ENCODE measurements around the gene ABLIM3.

Gene ABLIM3

DNA sequence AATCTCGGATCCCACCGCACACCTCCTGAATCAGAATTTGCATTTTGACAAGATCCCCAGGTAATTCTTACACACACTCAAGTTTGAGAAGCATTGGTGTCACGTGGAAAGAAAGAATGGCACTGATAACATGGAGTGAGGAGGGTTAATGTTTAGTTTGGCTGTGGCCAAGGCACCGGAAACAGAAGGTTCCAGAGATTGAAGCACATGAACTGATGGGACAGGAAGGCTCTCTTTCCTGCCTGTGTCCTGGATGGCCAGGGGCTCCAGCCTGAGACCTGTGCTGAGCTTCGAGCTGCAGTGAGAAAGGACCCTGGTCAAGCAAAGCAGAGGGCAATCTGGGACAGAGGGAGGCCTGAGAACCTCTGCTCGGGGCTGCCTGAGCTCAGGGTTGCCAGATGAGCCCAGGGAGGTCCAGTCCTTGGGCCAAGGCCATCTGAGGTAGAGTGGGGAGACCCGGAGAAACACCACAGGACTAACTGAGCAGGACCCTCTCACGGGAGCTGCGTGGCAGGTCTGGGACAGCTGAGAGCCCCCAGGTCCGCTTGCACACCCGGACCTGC is 157.6 kb downstream of the ABLIM3 start:
- no peak overlapping the region for H3K27ac ChIP-seq (ENCODE audit: low read depth, low read length)

DNA sequence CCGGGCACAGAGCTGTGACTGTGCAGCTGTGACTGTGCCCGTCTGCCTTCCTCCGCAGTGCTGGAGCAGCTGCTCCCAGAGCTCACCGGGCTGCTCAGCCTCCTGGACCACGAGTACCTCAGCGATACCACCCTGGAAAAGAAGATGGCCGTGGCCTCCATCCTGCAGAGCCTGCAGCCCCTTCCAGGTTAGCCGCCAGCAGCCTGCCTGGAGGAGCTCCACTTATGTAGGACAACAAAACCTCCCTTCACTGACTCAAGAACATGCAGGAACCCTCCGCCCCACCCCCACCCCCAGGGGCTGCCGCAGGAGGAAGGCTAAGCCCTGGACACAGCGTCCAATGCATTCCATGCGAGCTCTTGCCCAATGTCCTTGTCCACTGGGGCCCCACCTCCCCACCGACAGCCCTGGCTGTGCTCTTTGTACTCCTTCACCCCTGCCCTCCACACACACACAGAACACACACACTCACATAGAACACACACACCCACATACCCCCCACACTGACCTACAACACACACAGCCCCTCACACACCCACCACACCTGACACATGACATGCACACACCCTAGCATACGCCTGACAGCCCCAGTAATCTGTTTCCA is 158.3 kb downstream of the ABLIM3 start:
- no peaks in the 10 kb centered on the region for H3K4me1 ChIP-seq (ENCODE audit: control insufficient read depth in 1 of 2, insufficient read depth in 2 of 2, low read length in 2 of 2)
- H3K9ac ChIP-seq (ENCODE audit: low read depth in 1 of 2, low read length in 2 of 2), result no peak overlapping the region
- no peak overlapping the region for H3K27ac ChIP-seq (ENCODE audit: low read depth, low read length)
- no peak overlapping the region for H3K4me3 ChIP-seq (ENCODE audit: low read depth in 1 of 2, low read length in 2 of 2)
- no peaks in the 10 kb centered on the region for H3K36me3 ChIP-seq (ENCODE audit: control insufficient read depth in 1 of 2, insufficient read depth in 2 of 2, low read length in 2 of 2)
- H3K27me3 ChIP-seq (ENCODE audit: control insufficient read depth in 1 of 2, insufficient read depth in 2 of 2, low read length in 2 of 2), result no peaks in the 10 kb centered on the region
- H3K9me3 ChIP-seq (ENCODE audit: control insufficient read depth in 1 of 2, low read length in 2 of 2), result no peaks in the 10 kb centered on the region

More for the DNA sequence above, 157.6 kb downstream of the ABLIM3 start:
- H3K4me1 ChIP-seq (ENCODE audit: control insufficient read depth in 1 of 2, insufficient read depth in 2 of 2, low read length in 2 of 2), result no peaks in the 10 kb centered on the region
- no peaks in the 10 kb centered on the region for H3K27me3 ChIP-seq (ENCODE audit: control insufficient read depth in 1 of 2, insufficient read depth in 2 of 2, low read length in 2 of 2)
- H3K4me3 ChIP-seq (ENCODE audit: low read depth in 1 of 2, low read length in 2 of 2), result no peak overlapping the region
- no peak overlapping the region for H3K9ac ChIP-seq (ENCODE audit: low read depth in 1 of 2, low read length in 2 of 2)
- H3K36me3 ChIP-seq (ENCODE audit: control insufficient read depth in 1 of 2, insufficient read depth in 2 of 2, low read length in 2 of 2), result no peaks in the 10 kb centered on the region
- H3K9me3 ChIP-seq (ENCODE audit: control insufficient read depth in 1 of 2, low read length in 2 of 2), result no peaks in the 10 kb centered on the region

DNA sequence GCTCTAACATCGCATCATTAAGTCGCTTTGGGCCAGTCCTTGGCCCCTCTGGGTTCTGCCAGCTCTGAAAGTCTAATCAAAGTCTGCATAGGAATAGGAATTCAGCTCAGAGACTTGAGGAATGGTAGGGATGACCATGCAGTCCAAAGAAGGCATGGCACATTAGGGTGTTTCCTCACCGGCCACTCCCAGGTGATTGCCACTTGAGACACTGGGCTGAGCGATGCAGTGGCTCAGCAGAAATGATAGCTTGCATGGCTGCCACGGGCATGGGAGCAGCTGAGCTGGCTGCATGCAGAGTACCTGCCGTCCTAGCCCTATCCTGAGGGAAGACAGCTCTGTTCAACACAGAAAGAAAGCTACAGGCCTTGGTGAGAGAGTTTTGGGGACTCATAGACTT is 159.1 kb downstream of the ABLIM3 start:
- Histone ChIP-seq H3K27ac (ENCODE audit: low read depth, low read length) (no peak overlapping the region), H3K27me3 (ENCODE audit: control insufficient read depth in 1 of 2, insufficient read depth in 2 of 2, low read length in 2 of 2) (no peaks in the 10 kb centered on the region), H3K4me1 (ENCODE audit: control insufficient read depth in 1 of 2, insufficient read depth in 2 of 2, low read length in 2 of 2) (no peaks in the 10 kb centered on the region), H3K9ac (ENCODE audit: low read depth in 1 of 2, low read length in 2 of 2) (no peak overlapping the region), H3K36me3 (ENCODE audit: control insufficient read depth in 1 of 2, insufficient read depth in 2 of 2, low read length in 2 of 2) (no peaks in the 10 kb centered on the region), H3K9me3 (ENCODE audit: control insufficient read depth in 1 of 2, low read length in 2 of 2) (no peaks in the 10 kb centered on the region), H3K4me3 (ENCODE audit: low read depth in 1 of 2, low read length in 2 of 2) (no peak overlapping the region)

- H3K4me3 ChIP-seq (ENCODE audit: low read depth in 1 of 2, low read length in 2 of 2), result no peak overlapping the region
- H3K9ac ChIP-seq (ENCODE audit: low read depth in 1 of 2, low read length in 2 of 2), result no peak overlapping the region
- no peaks in the 10 kb centered on the region for H3K27me3 ChIP-seq (ENCODE audit: control insufficient read depth in 1 of 2, insufficient read depth in 2 of 2, low read length in 2 of 2)
- no peak overlapping the region for H3K27ac ChIP-seq (ENCODE audit: low read depth, low read length)
- H3K4me1 ChIP-seq (ENCODE audit: control insufficient read depth in 1 of 2, insufficient read depth in 2 of 2, low read length in 2 of 2), result no peaks in the 10 kb centered on the region
- no peaks in the 10 kb centered on the region for H3K9me3 ChIP-seq (ENCODE audit: control insufficient read depth in 1 of 2, low read length in 2 of 2)
- no peaks in the 10 kb centered on the region for H3K36me3 ChIP-seq (ENCODE audit: control insufficient read depth in 1 of 2, insufficient read depth in 2 of 2, low read length in 2 of 2)
Observed at GRCh38 chr5:149301049-149301743, 159.9 kb downstream of the ABLIM3 start.

- Histone ChIP-seq H3K27me3 (ENCODE audit: control insufficient read depth in 1 of 2, insufficient read depth in 2 of 2, low read length in 2 of 2) (no peaks in the 10 kb centered on the region), H3K36me3 (ENCODE audit: control insufficient read depth in 1 of 2, insufficient read depth in 2 of 2, low read length in 2 of 2) (no peaks in the 10 kb centered on the region), H3K9ac (ENCODE audit: low read depth in 1 of 2, low read length in 2 of 2) (no peak overlapping the region), H3K4me3 (ENCODE audit: low read depth in 1 of 2, low read length in 2 of 2) (no peak overlapping the region), H3K27ac (ENCODE audit: low read depth, low read length) (no peak overlapping the region), H3K9me3 (ENCODE audit: control insufficient read depth in 1 of 2, low read length in 2 of 2) (no peaks in the 10 kb centered on the region), H3K4me1 (ENCODE audit: control insufficient read depth in 1 of 2, insufficient read depth in 2 of 2, low read length in 2 of 2) (no peaks in the 10 kb centered on the region)
Observed at GRCh38 chr5:149301744-149302380, 160.6 kb downstream of the ABLIM3 start.

- Histone ChIP-seq H3K9me3 (ENCODE audit: control insufficient read depth in 1 of 2, low read length in 2 of 2) (no peaks in the 10 kb centered on the region), H3K27ac (ENCODE audit: low read depth, low read length) (no peak overlapping the region), H3K4me3 (ENCODE audit: low read depth in 1 of 2, low read length in 2 of 2) (no peak overlapping the region), H3K27me3 (ENCODE audit: control insufficient read depth in 1 of 2, insufficient read depth in 2 of 2, low read length in 2 of 2) (no peaks in the 10 kb centered on the region), H3K36me3 (ENCODE audit: control insufficient read depth in 1 of 2, insufficient read depth in 2 of 2, low read length in 2 of 2) (no peaks in the 10 kb centered on the region), H3K4me1 (ENCODE audit: control insufficient read depth in 1 of 2, insufficient read depth in 2 of 2, low read length in 2 of 2) (no peaks in the 10 kb centered on the region), H3K9ac (ENCODE audit: low read depth in 1 of 2, low read length in 2 of 2) (no peak overlapping the region)
Observed at GRCh38 chr5:149302641-149303040, 161.3 kb downstream of the ABLIM3 start.

GRCh38 chr5:149303210-149303609 is 161.9 kb downstream of the ABLIM3 start:
- Histone ChIP-seq H3K4me1 (ENCODE audit: control insufficient read depth in 1 of 2, insufficient read depth in 2 of 2, low read length in 2 of 2) (no peaks in the 10 kb centered on the region), H3K9ac (ENCODE audit: low read depth in 1 of 2, low read length in 2 of 2) (no peak overlapping the region), H3K27me3 (ENCODE audit: control insufficient read depth in 1 of 2, insufficient read depth in 2 of 2, low read length in 2 of 2) (no peaks in the 10 kb centered on the region), H3K27ac (ENCODE audit: low read depth, low read length) (no peak overlapping the region), H3K4me3 (ENCODE audit: low read depth in 1 of 2, low read length in 2 of 2) (no peak overlapping the region), H3K36me3 (ENCODE audit: control insufficient read depth in 1 of 2, insufficient read depth in 2 of 2, low read length in 2 of 2) (no peaks in the 10 kb centered on the region), H3K9me3 (ENCODE audit: control insufficient read depth in 1 of 2, low read length in 2 of 2) (no peaks in the 10 kb centered on the region)

GRCh38 chr5:149304195-149305078 is 163.1 kb downstream of the ABLIM3 start:
- Histone ChIP-seq H3K27me3 (ENCODE audit: control insufficient read depth in 1 of 2, insufficient read depth in 2 of 2, low read length in 2 of 2) (no peaks in the 10 kb centered on the region), H3K36me3 (ENCODE audit: control insufficient read depth in 1 of 2, insufficient read depth in 2 of 2, low read length in 2 of 2) (no peaks in the 10 kb centered on the region), H3K27ac (ENCODE audit: low read depth, low read length) (no peak overlapping the region), H3K9ac (ENCODE audit: low read depth in 1 of 2, low read length in 2 of 2) (no peak overlapping the region), H3K9me3 (ENCODE audit: control insufficient read depth in 1 of 2, low read length in 2 of 2) (no peaks in the 10 kb centered on the region), H3K4me3 (ENCODE audit: low read depth in 1 of 2, low read length in 2 of 2) (no peak overlapping the region), H3K4me1 (ENCODE audit: control insufficient read depth in 1 of 2, insufficient read depth in 2 of 2, low read length in 2 of 2) (no peaks in the 10 kb centered on the region)

- H3K9me3 ChIP-seq (ENCODE audit: control insufficient read depth in 1 of 2, low read length in 2 of 2), result no peaks in the 10 kb centered on the region
- no peak overlapping the region for H3K27ac ChIP-seq (ENCODE audit: low read depth, low read length)
- peaks cover 0 to 4% of the 10 kb centered on the region in 2 donors for H3K36me3 ChIP-seq (ENCODE audit: control insufficient read depth in 1 of 2, insufficient read depth in 2 of 2, low read length in 2 of 2)
- no peaks in the 10 kb centered on the region for H3K27me3 ChIP-seq (ENCODE audit: control insufficient read depth in 1 of 2, insufficient read depth in 2 of 2, low read length in 2 of 2)
- no peak overlapping the region for H3K9ac ChIP-seq (ENCODE audit: low read depth in 1 of 2, low read length in 2 of 2)
- no peak overlapping the region for H3K4me3 ChIP-seq (ENCODE audit: low read depth in 1 of 2, low read length in 2 of 2)
- no peaks in the 10 kb centered on the region for H3K4me1 ChIP-seq (ENCODE audit: control insufficient read depth in 1 of 2, insufficient read depth in 2 of 2, low read length in 2 of 2)
Observed at GRCh38 chr5:149309354-149309753, 168.1 kb downstream of the ABLIM3 start.
